Stimulated activated CD4-positive, alpha-beta T cell treated with anti-CD3 and anti-CD28 coated beads, Interleukin-2, amount 100 ng/mL, for 48 hours (primary cell): Measurements from ENCODE around the gene SSBP4.
"Not testable (repeated sequence)": the region's sequence is repeated elsewhere in the genome, so short reads cannot be mapped to it uniquely, and the experiment has no call there.

Source experiments
- DNase-seq, 2 donors: peaks; one replicate each; pipeline ENCODE4 v3.0.0-alpha.2; 2020

SSBP4 gene

GRCh38 chr19:18419195-18419698 lies at the start of gene SSBP4:
Gene SSBP4, plus strand, starts transcription at chr19:18419398. Its CDS starts 251 bp downstream, at chr19:18419649.
- DNase-seq: peak; percentile 59 to 70

- DNase-seq: no peak
Observed at GRCh38 chr19:18373407-18373891, 45.7 kb upstream of the SSBP4 start.

GRCh38 chr19:18373892-18374629 lies 45.1 kb upstream of the SSBP4 start:
- peak; percentile 30 to 36 for DNase-seq

- DNase-seq: no peak
Observed at GRCh38 chr19:18377026-18377425, 42.2 kb upstream of the SSBP4 start.

- DNase-seq: no peak
Observed at GRCh38 chr19:18379803-18380747, 39.1 kb upstream of the SSBP4 start.

- DNase-seq: no peak
Observed at GRCh38 chr19:18380843-18381242, 38.4 kb upstream of the SSBP4 start.

- DNase-seq: not testable (repeated sequence)
Observed at GRCh38 chr19:18383622-18384021, 35.6 kb upstream of the SSBP4 start.

- DNase-seq: no peak
Observed at GRCh38 chr19:18384775-18385174, 34.4 kb upstream of the SSBP4 start.

GRCh38 chr19:18385359-18385674 lies 33.9 kb upstream of the SSBP4 start:
- DNase-seq: no peak

- DNase-seq: peak; percentile 25 to 41
Observed at GRCh38 chr19:18385675-18386542, 33.3 kb upstream of the SSBP4 start, which contains the start of gene GDF15. Gene GDF15, plus strand, starts transcription at chr19:18386158. Its CDS starts 32 bp downstream, at chr19:18386190.

GRCh38 chr19:18386543-18387271 lies 32.5 kb upstream of the SSBP4 start:
- DNase-seq: no peak

- DNase-seq: peak; percentile 82 to 88
Observed at GRCh38 chr19:18388100-18388959, 30.9 kb upstream of the SSBP4 start.

- DNase-seq: no peak
Observed at GRCh38 chr19:18388960-18389725, 30.1 kb upstream of the SSBP4 start.

- no peak for DNase-seq
Observed at GRCh38 chr19:18389726-18390064, 29.5 kb upstream of the SSBP4 start.

- no peak for DNase-seq
Observed at GRCh38 chr19:18390065-18390907, 28.9 kb upstream of the SSBP4 start.

GRCh38 chr19:18391509-18392075 lies 27.6 kb upstream of the SSBP4 start:
- no peak for DNase-seq

GRCh38 chr19:18392417-18392816 lies 26.8 kb upstream of the SSBP4 start:
- DNase-seq: no peak

GRCh38 chr19:18392926-18393325 lies 26.3 kb upstream of the SSBP4 start:
- no peak for DNase-seq

- DNase-seq: no peak
Observed at GRCh38 chr19:18393836-18394235, 25.4 kb upstream of the SSBP4 start.
